NCI-H446 (cell line): ENCODE results near the gene CCDC70.

Source experiments
- DNase-seq, 2 experiments: peaks; one replicate each; lab custom pipeline; 2025; lab: John Stamatoyannopoulos, UW

Gene CCDC70

GRCh38 chr13:51829568-51829899, 32.2 kb upstream of the CCDC70 start:
- DNase-seq, result no peak

- DNase-seq, result no peak
Observed at GRCh38 chr13:51831519-51831918, 30.2 kb upstream of the CCDC70 start.

GRCh38 chr13:51832471-51833152, 29.2 kb upstream of the CCDC70 start:
- DNase-seq, result no peak

- no peak for DNase-seq
Observed at GRCh38 chr13:51833980-51834379, 27.8 kb upstream of the CCDC70 start.

GRCh38 chr13:51834581-51835171, 27.1 kb upstream of the CCDC70 start:
- peak; percentile 24 to 73 for DNase-seq

GRCh38 chr13:51837016-51837415, 24.8 kb upstream of the CCDC70 start:
- DNase-seq, result no peak

- DNase-seq, result no peak
Observed at GRCh38 chr13:51838240-51838846, 23.4 kb upstream of the CCDC70 start.

- DNase-seq, result no peak
Observed at GRCh38 chr13:51839711-51840540, 21.8 kb upstream of the CCDC70 start.

GRCh38 chr13:51840917-51841316, 20.9 kb upstream of the CCDC70 start:
- no peak for DNase-seq

- no peak for DNase-seq
Observed at GRCh38 chr13:51841732-51842131, 20.0 kb upstream of the CCDC70 start.

GRCh38 chr13:51843529-51843928, 18.2 kb upstream of the CCDC70 start:
- no peak for DNase-seq

- DNase-seq, result peak; percentile 16 to 62
Observed at GRCh38 chr13:51844862-51845573, 16.8 kb upstream of the CCDC70 start, which contains the start of gene TMEM272. TMEM272 (minus strand) TSS chr13:51845177; CDS start chr13:51838530, 6,647 bp downstream.

- no peak for DNase-seq
Observed at GRCh38 chr13:51845574-51846318, 16.0 kb upstream of the CCDC70 start.

- no peak for DNase-seq
Observed at GRCh38 chr13:51846756-51847155, 15.0 kb upstream of the CCDC70 start.

GRCh38 chr13:51848674-51849073, 13.1 kb upstream of the CCDC70 start:
- no peak for DNase-seq

GRCh38 chr13:51849145-51850101, 12.3 kb upstream of the CCDC70 start:
- peak in 1 of 2 experiments; percentile 18 for DNase-seq

GRCh38 chr13:51856027-51856736, 5.6 kb upstream of the CCDC70 start:
- DNase-seq, result no peak

GRCh38 chr13:51856998-51857397, 4.8 kb upstream of the CCDC70 start:
- DNase-seq, result no peak
